ENCODE results near the gene DEPDC5.

The DEPDC5 gene

DNA sequence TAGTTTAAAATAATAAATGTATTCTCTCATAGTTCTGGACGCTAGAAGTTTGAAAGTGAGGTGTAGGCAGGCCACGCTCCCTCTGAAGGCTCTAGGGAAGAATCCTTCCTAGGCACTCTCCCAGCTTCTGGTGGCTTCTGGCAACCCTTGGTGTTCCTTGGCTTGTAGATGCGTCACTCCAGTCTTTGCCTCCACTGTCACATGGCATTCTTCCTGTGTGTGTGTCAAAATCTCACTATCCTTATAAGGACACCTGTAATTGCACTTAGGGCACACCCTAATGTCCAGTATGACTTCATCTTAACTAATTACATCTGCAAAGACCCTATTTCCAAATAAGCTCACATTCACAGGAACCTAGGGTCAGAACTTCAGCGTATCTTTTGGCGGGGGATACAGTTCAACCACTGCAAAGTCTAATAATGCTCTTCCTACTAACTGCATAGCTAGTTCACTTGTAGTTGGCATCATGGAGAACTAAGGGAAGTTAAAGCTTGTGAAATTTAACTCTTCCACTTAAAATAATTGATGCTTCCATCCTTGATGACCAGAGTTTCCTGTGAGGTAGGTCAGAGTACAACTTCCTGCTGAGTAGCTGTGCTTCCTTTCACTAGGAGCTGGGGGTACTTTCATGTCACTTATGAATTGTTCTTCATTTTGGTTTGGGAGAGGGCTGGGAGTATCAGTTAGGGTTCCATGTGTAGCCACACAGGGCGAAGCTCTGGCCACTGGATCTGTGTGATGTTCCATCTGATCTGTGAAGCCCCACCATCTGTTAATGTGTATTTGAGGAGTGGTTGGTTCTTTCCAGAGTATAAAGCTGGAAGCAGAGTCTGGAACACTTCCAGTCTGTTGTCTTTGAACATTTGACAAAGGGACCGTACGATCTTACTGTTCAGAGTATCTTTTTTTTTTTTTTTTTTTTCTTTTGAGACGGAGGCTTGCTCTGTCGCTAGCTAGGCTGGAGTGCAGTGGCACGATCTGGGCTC is 201.0 kb downstream of the DEPDC5 start:
- H3K9me3 ChIP-seq (ENCODE audit: low read depth, low read length) = no peaks in the 10 kb centered on the region
- no peak overlapping the region; the same call in 1 of the 2 replicates for H3K27ac ChIP-seq
- DNase-seq (ENCODE audit: low read depth, low spot score) = no peak
- H3K36me3 ChIP-seq (ENCODE audit: insufficient read depth, low read length) = peaks cover 67% of the 10 kb centered on the region
- H3K9ac ChIP-seq (ENCODE audit: insufficient read length) = no peak overlapping the region
- TF ChIP-seq FOXP2 (optimal IDR thresholded peaks at IDR 0.05; ENCODE audit: control extremely low read depth, extremely low read length, insufficient read depth) (no peak), EZH2 (IDR thresholded peaks at IDR 0.05) (no peak), POLR2AphosphoS5 (IDR thresholded peaks at IDR 0.05; ENCODE audit: borderline replicate concordance, low read depth, low read length) (no peak)
- H3K4me3 ChIP-seq = no peak overlapping the region

DNA sequence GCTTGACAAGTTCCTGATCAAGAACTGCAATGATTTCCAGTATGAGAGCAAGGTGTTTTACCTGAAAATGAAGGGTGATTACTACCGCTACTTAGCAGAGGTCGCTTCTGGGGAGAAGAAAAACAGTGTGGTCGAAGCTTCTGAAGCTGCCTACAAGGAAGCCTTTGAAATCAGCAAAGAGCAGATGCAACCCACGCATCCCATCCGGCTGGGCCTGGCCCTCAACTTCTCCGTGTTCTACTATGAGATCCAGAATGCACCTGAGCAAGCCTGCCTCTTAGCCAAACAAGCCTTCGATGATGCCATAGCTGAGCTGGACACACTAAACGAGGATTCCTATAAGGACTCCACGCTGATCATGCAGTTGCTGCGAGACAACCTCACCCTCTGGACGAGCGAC is 202.5 kb downstream of the DEPDC5 start:
- TF ChIP-seq FOXP2 (optimal IDR thresholded peaks at IDR 0.05; ENCODE audit: control extremely low read depth, extremely low read length, insufficient read depth) (no peak), EZH2 (IDR thresholded peaks at IDR 0.05) (no peak), POLR2AphosphoS5 (IDR thresholded peaks at IDR 0.05; ENCODE audit: borderline replicate concordance, low read depth, low read length) (no peak)
- Histone ChIP-seq H3K27ac (no peak overlapping the region), H3K9ac (ENCODE audit: insufficient read length) (no peak overlapping the region), H3K4me3 (no peak overlapping the region), H3K9me3 (ENCODE audit: low read depth, low read length) (no peaks in the 10 kb centered on the region), H3K36me3 (ENCODE audit: insufficient read depth, low read length) (peaks cover 53% of the 10 kb centered on the region)
- DNase-seq (ENCODE audit: low read depth, low spot score) = no peak

Measured in SK-N-MC (cell line).